Breast epithelium (tissue), 3 donors: ENCODE results near the gene CNTN5.

Experiments
- POLR2A ChIP-seq: fragments of 450-650 bp; IDR thresholded peaks from one replicate; pipeline ENCODE4 v1.6.1; 2016; ENCODE audit warnings: antibody characterized with exemption, mild to moderate bottlenecking, moderate library complexity
- POLR2AphosphoS5 ChIP-seq, 3 donors: sonication (generic); formaldehyde crosslinking; IDR thresholded peaks; one replicate each; pipeline ENCODE4 v1.6.1; 2017; ENCODE audit warnings: antibody characterized with exemption in 3 of 3
- TF ChIP-seq, protein P1 (sequence below), 3 donors: fragments of 450-650 bp; IDR thresholded peaks; one replicate each; pipeline ENCODE4 v1.5.1; 2016 to 2017; ENCODE audit warnings: antibody characterized with exemption in 3 of 3, mild to moderate bottlenecking in 3 of 3, moderate library complexity in 3 of 3

DNA sequence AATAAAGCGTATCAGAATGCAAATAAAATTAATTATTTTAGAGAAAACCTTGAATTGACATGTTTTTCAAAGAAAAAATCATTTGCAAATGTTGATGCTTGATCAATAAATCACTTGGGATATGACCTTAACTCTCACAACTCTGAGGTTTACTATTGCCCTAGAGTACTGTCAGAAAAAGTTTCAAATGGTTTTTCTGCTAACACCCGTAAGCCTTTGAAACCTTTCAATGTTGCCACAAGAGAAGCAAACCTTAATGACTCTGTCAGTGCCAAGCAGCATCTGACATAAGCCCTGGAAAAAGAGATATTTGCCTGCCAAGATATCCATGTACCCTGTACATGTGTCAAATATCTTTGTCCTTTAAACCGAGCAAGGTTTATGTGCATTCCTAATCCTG lies 1282.1 kb downstream of the CNTN5 start:
- TF ChIP-seq, protein P1, sequence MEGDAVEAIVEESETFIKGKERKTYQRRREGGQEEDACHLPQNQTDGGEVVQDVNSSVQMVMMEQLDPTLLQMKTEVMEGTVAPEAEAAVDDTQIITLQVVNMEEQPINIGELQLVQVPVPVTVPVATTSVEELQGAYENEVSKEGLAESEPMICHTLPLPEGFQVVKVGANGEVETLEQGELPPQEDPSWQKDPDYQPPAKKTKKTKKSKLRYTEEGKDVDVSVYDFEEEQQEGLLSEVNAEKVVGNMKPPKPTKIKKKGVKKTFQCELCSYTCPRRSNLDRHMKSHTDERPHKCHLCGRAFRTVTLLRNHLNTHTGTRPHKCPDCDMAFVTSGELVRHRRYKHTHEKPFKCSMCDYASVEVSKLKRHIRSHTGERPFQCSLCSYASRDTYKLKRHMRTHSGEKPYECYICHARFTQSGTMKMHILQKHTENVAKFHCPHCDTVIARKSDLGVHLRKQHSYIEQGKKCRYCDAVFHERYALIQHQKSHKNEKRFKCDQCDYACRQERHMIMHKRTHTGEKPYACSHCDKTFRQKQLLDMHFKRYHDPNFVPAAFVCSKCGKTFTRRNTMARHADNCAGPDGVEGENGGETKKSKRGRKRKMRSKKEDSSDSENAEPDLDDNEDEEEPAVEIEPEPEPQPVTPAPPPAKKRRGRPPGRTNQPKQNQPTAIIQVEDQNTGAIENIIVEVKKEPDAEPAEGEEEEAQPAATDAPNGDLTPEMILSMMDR (IDR thresholded peaks at IDR 0.05), result no peak
- no peak for TF ChIP-seq POLR2A
- TF ChIP-seq POLR2AphosphoS5 (IDR thresholded peaks at IDR 0.05), result no peak
